Heart left ventricle (tissue), 13 donors: Measurements from ENCODE around the gene LIMK2.

ENCODE experiments used
- CTCF ChIP-seq, 12 donors: fragments of 200-600 bp; sonication (generic) in 4 of 12; IDR thresholded peaks; one replicate each; pipeline versions ENCODE4 v1.5.0 to v1.8.0; 2018 to 2022; ENCODE audit warnings: antibody characterized with exemption in 12 of 12, mild to moderate bottlenecking in 5 of 12
- POLR2A ChIP-seq, 2 donors: fragments of 450-650 bp; IDR thresholded peaks; one replicate each; pipeline ENCODE4 v1.6.1; 2017; ENCODE audit warnings: antibody characterized with exemption in 2 of 2, mild to moderate bottlenecking in 2 of 2, moderate library complexity in 2 of 2
- donor health status: ischemic (EF 13 %, LVEDD 7.1; RV severe dilation, severe dysfunction).
- donor health status: DM: no; HTN: yes; CAD: no.
- donor health status: DM: no; HTN: no; CAD: no.
- donor health status: ischemic (EF 25% LVEDD 6.9; RV normal size, moderate dysfunction).
- donor health status: ischemic (EF 25% LVEDD 5.7; RV mildly dilated, moderate dysfunction).
- donor health status: ischemic (EF 35%, LVEDD 5.7; RV mildly dilated, moderate dysfunction).
- donor health status: nonischemic (EF 11% LVEDD 7.7; RV severe dilation, severe dysfunction).
- donor health status: DM: yes; HTN: yes; CAD: no.
- donor health status: PGD.
- donor health status: ischemic (EF 29% LVEDD 5.4; RV normal size, mild dysfunction).
- donor health status: nonischemic (EF 23%, LVEDD 6.1; RV moderate dilation, normal function).

GRCh38 chr22:31263896-31264640, 52.0 kb downstream of the LIMK2 start:
- TF ChIP-seq CTCF (IDR thresholded peaks at IDR 0.05): no peak
- TF ChIP-seq POLR2A (IDR thresholded peaks at IDR 0.05): no peak
